ENCODE measurements around the gene MB.

MB gene

GRCh38 chr22:35587896-35588295 is 29.2 kb downstream of the MB start:
- no peak for TF ChIP-seq CTCF (IDR thresholded peaks at IDR 0.05; ENCODE audit: low read depth, low read length, missing control alignments)
- no peak overlapping the region for H3K4me3 ChIP-seq (replicated peaks; ENCODE audit: low read depth, low read length)
- DNase-seq (ENCODE audit: extremely low read depth, low read depth), result no peak

GRCh38 chr22:35587447-35587870 is 29.7 kb downstream of the MB start:
- no peak overlapping the region for H3K4me3 ChIP-seq (replicated peaks; ENCODE audit: low read depth, low read length)
- no peak for DNase-seq (ENCODE audit: extremely low read depth, low read depth)
- TF ChIP-seq CTCF (IDR thresholded peaks at IDR 0.05; ENCODE audit: low read depth, low read length, missing control alignments), result no peak

GRCh38 chr22:35586771-35587170 is 30.4 kb downstream of the MB start:
- no peak for TF ChIP-seq CTCF (IDR thresholded peaks at IDR 0.05; ENCODE audit: low read depth, low read length, missing control alignments)
- no peak overlapping the region for H3K4me3 ChIP-seq (replicated peaks; ENCODE audit: low read depth, low read length)
- no peak for DNase-seq (ENCODE audit: extremely low read depth, low read depth)

- peak; percentile 87 for TF ChIP-seq CTCF (IDR thresholded peaks at IDR 0.05; ENCODE audit: low read depth, low read length, missing control alignments)
- no peak overlapping the region for H3K4me3 ChIP-seq (replicated peaks; ENCODE audit: low read depth, low read length)
- no peak for DNase-seq (ENCODE audit: extremely low read depth, low read depth)
These were observed 34.1 kb downstream of the MB start for GRCh38 chr22:35582861-35583670.

GRCh38 chr22:35582218-35582860 is 34.8 kb downstream of the MB start:
- no peak overlapping the region for H3K4me3 ChIP-seq (replicated peaks; ENCODE audit: low read depth, low read length)
- no peak for TF ChIP-seq CTCF (IDR thresholded peaks at IDR 0.05; ENCODE audit: low read depth, low read length, missing control alignments)
- no peak for DNase-seq (ENCODE audit: extremely low read depth, low read depth)

- TF ChIP-seq CTCF (IDR thresholded peaks at IDR 0.05; ENCODE audit: low read depth, low read length, missing control alignments), result no peak
- no peak for DNase-seq (ENCODE audit: extremely low read depth, low read depth)
These were observed 36.1 kb downstream of the MB start for GRCh38 chr22:35581023-35581413.

More at GRCh38 chr22:35581023-35581413, 36.1 kb downstream of the MB start:
- no peak overlapping the region for H3K4me3 ChIP-seq (replicated peaks; ENCODE audit: low read depth, low read length)

Measured in HFF-Myc (cell line).